Measurements from ENCODE around the gene HMGCR.

HMGCR gene

GRCh38 chr5:75380099-75380498, 43.1 kb downstream of the HMGCR start:
- no peak for DNase-seq (ENCODE audit: low read depth in 3 of 3, low spot score in 1 of 3)

- no peak for DNase-seq (ENCODE audit: low read depth in 3 of 3, low spot score in 1 of 3)
Observed at GRCh38 chr5:75381456-75381855, 44.4 kb downstream of the HMGCR start.

GRCh38 chr5:75384218-75384617, 47.2 kb downstream of the HMGCR start:
- no peak for DNase-seq (ENCODE audit: low read depth in 3 of 3, low spot score in 1 of 3)

GRCh38 chr5:75387806-75388205, 50.8 kb downstream of the HMGCR start:
- no peak for DNase-seq (ENCODE audit: low read depth in 3 of 3, low spot score in 1 of 3)

- no peak for DNase-seq (ENCODE audit: low read depth in 3 of 3, low spot score in 1 of 3)
Observed at GRCh38 chr5:75389430-75389829, 52.4 kb downstream of the HMGCR start.

- DNase-seq (ENCODE audit: low read depth in 3 of 3, low spot score in 1 of 3) = no peak
Observed at GRCh38 chr5:75395277-75395676, 58.3 kb downstream of the HMGCR start.

- DNase-seq (ENCODE audit: low read depth in 3 of 3, low spot score in 1 of 3) = no peak
Observed at GRCh38 chr5:75405296-75405695, 68.3 kb downstream of the HMGCR start.

All from stimulated activated CD4-positive, alpha-beta T cell treated with anti-CD3 and anti-CD28 coated beads, TNF-alpha, amount 100 ng/mL, for 1 hour (primary cell).